Measurements from ENCODE around the gene SPART. TPM values are rescaled to one million over a fixed set of nuclear protein-coding genes. Genes with fewer than 3 reads are reported as not detected.

SPART gene
- total and polyA plus RNA-seq, 12 donors: 15.9 to 49.8 (median 37.4) TPM

DNA sequence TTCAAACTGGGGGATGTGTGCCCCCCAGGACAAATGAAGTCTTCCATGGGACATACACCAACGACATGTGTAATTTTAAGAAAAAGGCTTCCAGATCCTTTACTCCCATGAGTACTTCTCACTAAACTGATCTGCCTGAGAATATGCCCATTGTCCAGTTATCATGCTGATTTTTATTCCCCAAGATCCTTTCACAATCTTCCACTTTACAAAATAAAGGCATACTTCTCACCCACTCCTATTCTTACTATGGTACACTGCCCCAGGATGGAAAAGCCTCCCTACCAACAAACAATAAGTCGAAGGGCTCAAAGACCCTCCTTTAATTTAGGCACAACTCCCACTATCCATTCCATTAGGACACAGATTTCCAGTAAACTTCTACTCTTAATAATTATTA lies 3.5 kb downstream of the SPART start:
- 93 to 96% methylated on average over 2 of the region's 2 CpGs for WGBS, 2 donors
- DNase-seq: no peak
- H3K4me1 ChIP-seq: peaks cover 0 to 75% (median 36%) of the 10 kb centered on the region in 9 donors
- H3K27me3 ChIP-seq: no peaks in the 10 kb centered on the region
- no peaks in the 10 kb centered on the region for H3K36me3 ChIP-seq
- TF ChIP-seq, protein P1, sequence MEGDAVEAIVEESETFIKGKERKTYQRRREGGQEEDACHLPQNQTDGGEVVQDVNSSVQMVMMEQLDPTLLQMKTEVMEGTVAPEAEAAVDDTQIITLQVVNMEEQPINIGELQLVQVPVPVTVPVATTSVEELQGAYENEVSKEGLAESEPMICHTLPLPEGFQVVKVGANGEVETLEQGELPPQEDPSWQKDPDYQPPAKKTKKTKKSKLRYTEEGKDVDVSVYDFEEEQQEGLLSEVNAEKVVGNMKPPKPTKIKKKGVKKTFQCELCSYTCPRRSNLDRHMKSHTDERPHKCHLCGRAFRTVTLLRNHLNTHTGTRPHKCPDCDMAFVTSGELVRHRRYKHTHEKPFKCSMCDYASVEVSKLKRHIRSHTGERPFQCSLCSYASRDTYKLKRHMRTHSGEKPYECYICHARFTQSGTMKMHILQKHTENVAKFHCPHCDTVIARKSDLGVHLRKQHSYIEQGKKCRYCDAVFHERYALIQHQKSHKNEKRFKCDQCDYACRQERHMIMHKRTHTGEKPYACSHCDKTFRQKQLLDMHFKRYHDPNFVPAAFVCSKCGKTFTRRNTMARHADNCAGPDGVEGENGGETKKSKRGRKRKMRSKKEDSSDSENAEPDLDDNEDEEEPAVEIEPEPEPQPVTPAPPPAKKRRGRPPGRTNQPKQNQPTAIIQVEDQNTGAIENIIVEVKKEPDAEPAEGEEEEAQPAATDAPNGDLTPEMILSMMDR (IDR thresholded peaks at IDR 0.05): no peak
- H3K9me3 ChIP-seq: no peaks in the 10 kb centered on the region
- H3K27ac ChIP-seq: no peak overlapping the region
- no peak for ATAC-seq
- no peak overlapping the region for H3K4me3 ChIP-seq
- intact Hi-C loops (cut with DNase I): loop anchor here in 1 of 10 donors (10.0 kb wide), 1 partner anchor 392 kb away; no protein-coding TSS in a partner anchor

DNA sequence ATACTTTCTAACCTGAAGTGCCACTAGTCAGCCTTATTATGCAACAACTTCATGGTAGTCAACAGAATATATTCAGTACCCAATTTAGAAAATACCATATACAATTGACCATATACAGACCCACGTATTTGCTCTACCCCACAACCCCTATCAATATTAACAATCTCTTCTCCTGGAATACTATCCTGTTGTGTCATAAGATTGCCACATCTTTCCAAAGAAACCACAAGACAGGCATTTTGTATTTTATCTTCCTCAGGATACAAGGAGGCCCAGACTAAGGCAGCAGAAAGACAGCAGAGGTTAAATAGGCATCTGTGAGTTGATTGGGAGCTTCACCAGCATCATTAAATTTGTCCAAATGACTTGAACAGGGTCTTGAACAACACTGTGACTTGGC lies 4.5 kb downstream of the SPART start:
- Histone ChIP-seq H3K36me3 (no peaks in the 10 kb centered on the region), H3K4me1 (peaks cover 0 to 67% (median 30%) of the 10 kb centered on the region in 9 donors), H3K27ac (no peak overlapping the region), H3K9me3 (no peaks in the 10 kb centered on the region), H3K4me3 (no peak overlapping the region), H3K27me3 (no peaks in the 10 kb centered on the region)
- intact Hi-C loops (cut with DNase I): loop anchor here in 1 of 10 donors (10.0 kb wide), 1 partner anchor 393 kb away; no protein-coding TSS in a partner anchor
- TF ChIP-seq, protein P1 (IDR thresholded peaks at IDR 0.05): no peak
- 81 to 90% methylated on average over 1 of the region's 1 CpG for WGBS, 2 donors
- no peak for ATAC-seq
- DNase-seq: no peak

DNA sequence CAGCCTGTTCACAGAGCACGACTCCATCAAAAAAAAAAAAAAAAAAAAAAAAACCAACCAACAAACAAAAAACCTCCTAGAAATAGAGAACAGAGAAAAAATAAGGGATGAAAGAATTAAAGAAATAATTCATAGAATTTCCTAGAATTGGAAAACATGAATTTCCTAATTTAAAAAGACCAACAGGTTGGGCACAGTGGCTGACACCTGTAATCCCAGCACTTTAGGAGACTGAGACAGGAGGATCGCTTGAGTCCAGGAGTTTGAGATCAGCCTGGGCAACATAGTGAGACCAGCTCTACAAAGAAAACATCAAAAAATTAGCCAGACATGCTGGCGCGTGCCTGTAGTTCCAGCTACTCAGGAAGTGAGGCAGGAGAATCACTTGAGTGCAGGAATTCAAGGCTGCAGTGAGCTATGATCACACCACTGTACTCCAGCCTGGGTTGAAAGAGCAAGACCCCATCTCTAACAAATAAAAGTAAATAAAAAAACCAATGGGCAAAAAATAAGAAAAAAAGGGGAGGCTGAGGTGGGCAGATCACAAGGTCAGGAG lies 6.5 kb downstream of the SPART start:
- peaks cover 0 to 10% (median 4%) of the 10 kb centered on the region in 9 donors for H3K36me3 ChIP-seq
- peaks cover 0 to 61% (median 31%) of the 10 kb centered on the region in 9 donors for H3K4me1 ChIP-seq
- no peak overlapping the region for H3K27ac ChIP-seq
- no peak for DNase-seq
- no peak overlapping the region for H3K4me3 ChIP-seq
- 83 to 87% methylated on average over 4 of the region's 4 CpGs for WGBS, 2 donors
- TF ChIP-seq, protein P1 (IDR thresholded peaks at IDR 0.05): no peak
- intact Hi-C loops (cut with DNase I): loop anchor here in 1 of 10 donors (10.0 kb wide), 1 partner anchor 395 kb away; no protein-coding TSS in a partner anchor
- ATAC-seq: no peak
- no peaks in the 10 kb centered on the region for H3K9me3 ChIP-seq
- no peaks in the 10 kb centered on the region for H3K27me3 ChIP-seq

DNA sequence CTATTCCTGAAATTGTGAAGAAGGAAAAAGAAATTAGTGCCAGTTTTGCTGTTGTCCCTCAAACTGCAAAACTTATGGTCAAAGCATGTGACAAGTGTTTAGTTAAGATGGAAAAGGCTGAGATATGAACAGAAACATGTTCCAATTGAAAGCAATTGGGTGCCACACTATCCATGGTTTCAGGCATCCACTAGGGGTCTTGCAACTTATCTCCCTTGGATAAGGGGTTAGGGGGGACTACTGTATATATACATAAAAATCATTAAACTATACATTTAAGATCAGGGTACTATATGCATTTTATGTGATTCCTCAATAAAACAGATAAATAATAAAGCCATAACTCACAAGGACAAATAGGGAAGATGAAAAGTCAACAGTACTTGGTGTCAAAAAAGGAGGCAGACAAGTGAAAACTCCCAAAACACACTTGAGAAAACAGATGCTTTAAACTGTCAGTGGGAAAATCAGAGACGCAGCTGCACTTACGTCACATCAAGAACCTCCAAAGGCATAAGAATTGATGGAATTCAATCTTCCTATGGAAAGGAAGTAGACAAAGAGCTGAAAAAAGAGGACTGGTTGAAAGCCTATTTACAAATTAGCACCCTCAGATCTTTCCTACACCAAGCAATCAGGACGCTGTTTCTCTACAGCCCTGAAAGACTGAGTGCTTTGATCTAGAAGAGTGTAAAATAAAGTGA lies 8.1 kb downstream of the SPART start:
- Histone ChIP-seq H3K27me3 (no peaks in the 10 kb centered on the region), H3K27ac (no peak overlapping the region)
- WGBS, 2 donors: 82 to 83% methylated on average over 3 of the region's 3 CpGs

More for the DNA sequence above, 8.1 kb downstream of the SPART start:
- Histone ChIP-seq H3K4me1 (peaks cover 0 to 60% (median 31%) of the 10 kb centered on the region in 9 donors), H3K4me3 (no peak overlapping the region), H3K9me3 (no peaks in the 10 kb centered on the region), H3K36me3 (peaks cover 0 to 22% (median 4%) of the 10 kb centered on the region in 9 donors)
- DNase-seq (no peak), ATAC-seq (no peak)
- intact Hi-C loops (cut with DNase I): no loop called here
- TF ChIP-seq, protein P1 (IDR thresholded peaks at IDR 0.05): no peak

Measured in heart right ventricle (tissue), 16 donors.